ENCODE results near the gene SLC25A19.

The SLC25A19 gene

DNA sequence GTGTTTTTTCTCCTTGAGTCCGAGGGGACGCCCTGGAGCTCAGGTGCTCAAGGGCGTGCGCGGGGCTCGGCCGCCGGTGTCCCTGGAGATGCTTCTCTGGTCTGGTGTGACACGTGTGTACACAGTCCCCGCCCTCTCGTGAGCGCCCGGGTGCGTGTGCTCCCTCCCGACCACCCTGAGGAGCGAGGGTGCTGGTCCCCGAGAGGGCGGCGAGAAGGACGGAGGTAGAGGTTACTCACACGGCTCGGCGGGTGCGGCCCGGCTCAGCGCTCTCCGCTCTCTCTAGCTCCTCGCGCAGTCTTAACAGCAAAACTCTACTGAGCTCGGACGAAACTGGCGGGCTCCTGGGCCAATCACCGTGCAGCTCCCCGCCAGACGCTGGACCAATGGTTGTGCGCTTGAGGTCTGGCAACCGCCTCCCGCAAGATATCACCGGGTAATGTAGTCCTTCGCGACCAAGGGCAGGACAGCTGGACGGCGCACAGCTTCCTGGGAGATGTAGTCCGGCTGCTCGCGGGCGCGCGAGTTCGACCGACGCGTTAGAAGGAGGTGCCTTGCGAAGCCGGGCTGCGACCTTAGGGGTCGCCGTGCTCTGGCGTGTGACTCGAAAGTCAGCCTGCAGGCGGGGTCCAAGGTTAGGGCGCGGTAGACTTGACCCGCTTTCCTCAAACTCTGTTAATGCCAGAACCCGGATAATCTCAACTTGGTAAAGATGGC is at the start of gene SLC25A19:
TSS of gene SLC25A19 (minus strand) at position 319 of the 717 bp plus-strand sequence. CDS start 2,669 bp downstream, outside the sequence.
- peak; percentile 98 for DNase-seq

DNA sequence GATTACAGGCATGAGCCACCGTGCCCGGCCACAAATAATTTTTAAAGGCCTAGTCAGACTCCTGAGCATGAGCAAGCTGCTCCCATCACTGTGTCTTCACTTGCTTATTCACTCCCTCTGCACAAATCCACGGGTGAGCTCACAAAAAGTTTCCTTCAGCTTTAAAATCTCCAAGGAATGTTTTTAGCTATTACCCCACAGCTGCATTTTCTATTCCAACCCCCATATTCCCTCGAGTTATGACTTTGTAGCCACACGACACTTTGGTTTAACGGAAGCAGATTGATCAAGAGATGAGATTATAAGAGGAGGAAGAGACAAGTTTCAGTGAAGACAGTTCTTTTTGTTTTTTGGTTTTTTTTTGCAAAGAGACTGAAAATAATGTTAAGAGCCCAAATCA is 49.1 kb upstream of the SLC25A19 start:
- DNase-seq, result no peak

DNA sequence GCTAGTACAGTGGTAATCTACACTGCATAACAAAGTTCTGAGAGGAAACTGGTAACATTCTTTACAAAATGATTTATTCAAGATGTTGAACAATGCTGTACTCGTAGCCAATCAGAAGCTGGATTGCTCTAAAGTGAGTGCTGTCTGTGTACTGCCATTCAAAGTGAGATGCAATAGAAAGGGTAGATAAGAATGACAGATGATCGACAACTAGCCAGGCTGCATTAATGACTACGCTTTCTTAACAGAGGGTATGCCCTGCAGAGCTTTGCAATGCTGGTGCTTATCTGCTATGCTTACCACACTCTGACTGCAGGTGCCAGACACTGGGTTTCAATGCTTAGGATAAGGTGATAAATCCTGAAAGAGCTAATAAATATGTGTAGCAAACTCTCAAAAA is 46.1 kb upstream of the SLC25A19 start:
- DNase-seq, result no peak

DNA sequence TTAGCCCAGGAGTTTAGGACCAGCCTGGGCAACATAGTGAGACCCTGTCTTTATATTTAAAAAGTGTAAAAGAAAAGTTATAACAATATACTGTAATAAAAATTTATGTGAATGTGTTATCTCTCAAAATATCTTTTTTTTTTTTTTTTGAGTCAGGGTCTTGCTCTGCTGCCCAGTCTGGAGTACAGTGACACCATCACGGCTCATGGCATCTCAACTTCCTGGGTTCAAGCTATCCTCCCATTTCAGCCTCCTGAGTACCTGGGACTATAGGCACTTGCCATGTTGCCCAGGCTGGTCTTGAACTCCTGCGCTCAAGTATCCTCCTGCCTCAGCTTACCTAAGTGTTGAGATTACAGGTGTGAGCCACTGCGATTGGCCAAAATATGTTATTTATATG is 45.5 kb upstream of the SLC25A19 start:
- DNase-seq, result no peak

DNA sequence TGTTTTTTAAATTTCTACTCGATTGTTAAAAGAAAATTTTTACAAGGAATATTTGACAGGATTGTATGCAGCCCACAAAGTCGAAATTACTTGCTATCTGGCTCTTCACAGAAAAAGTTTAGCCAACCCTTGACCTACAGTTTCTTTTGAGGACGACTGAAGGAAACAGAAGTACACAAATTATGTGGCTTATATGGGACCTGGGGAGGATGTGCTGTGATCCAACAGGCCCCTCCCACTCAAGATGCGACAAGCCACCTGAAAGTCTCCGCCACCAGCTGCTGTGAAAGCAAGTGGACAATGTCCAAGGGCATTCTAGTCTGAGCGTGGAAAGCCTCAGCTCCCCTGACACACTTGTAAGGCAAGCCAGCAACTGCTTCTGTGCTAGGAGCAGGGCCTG is 42.4 kb upstream of the SLC25A19 start:
- no peak for DNase-seq

DNA sequence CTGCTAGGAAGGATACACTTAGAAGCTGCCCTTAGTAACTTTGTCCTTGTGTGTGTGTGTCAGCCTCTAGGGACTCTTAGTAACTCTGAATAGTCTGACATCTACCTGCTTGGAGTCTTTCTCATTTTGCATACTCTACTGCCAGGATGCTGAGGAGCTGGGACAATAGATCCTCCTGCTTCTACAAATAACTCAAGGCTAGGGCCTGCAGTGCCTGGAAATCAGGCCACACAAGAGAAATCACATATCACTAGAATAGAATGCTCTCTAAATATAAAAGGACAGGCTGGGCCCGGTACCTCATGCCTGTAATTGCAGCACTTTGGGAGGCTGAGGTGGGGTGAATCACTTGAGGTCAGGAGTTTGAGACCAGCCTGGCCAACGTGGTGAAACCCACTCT is 38.5 kb upstream of the SLC25A19 start:
- no peak for DNase-seq

DNA sequence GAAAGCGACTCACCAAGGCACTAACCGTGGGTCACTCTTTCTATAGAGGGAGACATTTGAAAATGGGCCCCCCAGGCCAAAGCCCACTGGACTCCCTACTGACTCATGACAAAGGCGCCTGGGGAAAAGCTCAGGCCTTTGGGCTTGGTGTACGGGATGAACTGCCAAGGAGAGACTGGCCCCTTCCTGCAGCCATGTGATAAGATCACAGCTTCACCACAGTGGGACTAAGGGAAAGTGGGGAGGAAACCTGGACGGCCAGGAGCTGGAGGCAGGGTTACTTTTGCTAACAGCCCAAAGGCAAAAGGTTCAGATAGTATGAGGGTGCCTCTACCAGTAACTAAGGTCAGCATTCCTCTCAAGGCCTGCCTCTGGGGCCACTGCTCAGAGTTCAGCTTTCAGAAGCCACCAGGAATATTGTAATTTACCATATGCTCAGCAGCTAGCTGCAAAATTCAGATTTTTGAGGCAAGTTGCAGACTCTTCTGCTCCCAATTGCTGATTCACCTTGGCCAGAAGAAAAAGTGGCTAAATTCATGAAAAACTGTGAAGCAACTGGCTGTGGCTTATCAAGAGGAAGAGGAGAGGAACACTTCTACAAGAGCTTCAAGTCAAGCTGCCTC is 37.1 kb upstream of the SLC25A19 start:
- no peak for DNase-seq

DNA sequence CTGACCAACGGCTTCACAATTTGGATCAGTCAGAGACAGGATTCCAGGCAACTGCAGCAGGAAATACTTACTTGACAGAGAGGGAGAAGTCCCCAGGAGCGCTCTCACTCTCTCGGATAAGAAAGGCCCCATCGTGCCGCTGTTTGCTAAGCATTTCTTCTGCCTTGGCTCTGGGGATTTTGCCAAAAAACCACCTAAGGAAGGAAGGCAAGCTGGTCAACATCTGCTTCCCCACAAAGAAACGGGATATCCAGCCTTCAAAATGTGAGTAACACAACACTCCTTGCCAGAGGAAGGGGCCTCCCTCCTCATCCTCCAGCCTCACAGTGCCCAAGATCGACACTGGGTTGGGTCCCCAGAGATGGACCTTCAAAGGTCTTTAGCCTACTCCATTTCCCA is 36.6 kb upstream of the SLC25A19 start:
- DNase-seq, result no peak

DNA sequence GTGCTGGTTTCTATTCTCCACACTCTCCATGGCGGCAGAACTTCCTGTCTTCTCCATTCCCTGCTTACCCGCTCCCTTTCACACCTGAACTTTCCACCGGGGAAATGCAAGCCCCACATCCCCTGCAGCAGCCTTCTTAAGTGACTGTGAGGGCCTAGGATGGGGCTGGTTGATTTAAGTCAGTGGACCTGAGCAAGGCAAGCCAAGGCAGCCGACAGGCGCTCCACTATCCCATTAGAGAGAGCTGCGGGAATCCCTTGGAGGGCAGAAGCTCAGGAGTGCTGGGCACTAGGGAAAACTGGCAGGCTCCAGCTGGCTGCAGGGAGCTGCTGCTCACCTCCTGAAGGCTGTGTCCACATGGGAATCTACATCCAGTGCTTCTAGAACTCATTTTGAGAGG is 36.1 kb upstream of the SLC25A19 start:
- no peak for DNase-seq

DNA sequence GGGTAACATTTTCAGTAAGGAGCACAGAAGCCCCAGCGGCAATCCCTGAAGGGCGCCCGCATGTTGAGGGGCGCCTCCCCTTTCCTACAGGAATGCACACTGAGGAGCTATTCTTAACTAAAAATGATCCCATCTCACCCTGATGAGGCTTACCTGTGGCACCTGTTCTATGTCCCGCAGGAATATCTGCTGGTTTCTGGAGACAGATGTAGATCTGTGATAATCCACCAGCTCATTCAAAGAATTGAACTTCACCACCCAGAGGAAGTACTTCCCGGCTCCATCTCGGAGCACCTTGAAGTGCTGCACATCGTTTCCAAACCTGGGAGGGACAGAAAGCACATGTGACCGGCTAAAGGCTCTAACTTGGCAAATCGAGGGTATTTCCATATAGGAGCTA is 32.3 kb upstream of the SLC25A19 start:
- no peak for DNase-seq

DNA sequence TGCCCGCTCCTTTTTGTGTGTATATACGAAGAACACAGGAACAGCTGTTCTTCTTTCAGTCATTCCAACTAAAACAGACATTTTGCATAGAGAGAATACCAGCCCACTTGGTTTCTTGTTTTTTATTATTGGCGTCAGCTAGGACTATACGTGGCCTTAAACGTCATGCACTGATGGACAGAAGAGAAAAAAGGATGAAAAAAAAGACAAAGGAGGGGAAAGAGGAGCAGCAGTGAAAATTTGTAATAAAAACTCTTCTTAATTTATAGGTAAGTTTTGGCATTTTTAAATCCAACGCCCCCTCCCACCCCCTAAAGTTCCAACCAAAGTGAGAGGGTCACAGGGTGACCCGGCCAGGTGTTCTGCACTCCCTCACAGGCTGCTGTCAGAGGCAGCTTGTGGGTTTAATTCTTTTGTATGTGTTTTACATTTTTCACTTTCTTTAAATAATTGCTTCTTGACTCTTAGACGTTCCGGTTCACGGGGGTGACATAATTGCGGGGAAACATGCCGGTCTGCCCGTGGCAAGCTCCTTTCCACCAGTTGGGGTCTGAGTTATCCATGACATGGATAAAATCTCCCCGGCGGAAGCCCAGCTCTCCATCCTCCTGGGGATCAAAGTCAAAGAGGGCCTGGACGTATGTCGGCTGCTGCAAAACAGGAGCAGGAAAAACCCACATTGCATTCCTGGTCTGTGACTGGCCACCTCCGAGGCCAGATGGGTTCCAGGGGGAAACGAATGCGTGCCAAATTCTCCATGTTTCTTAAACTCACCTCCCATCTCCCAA is 30.9 kb upstream of the SLC25A19 start:
- no peak for DNase-seq

DNA sequence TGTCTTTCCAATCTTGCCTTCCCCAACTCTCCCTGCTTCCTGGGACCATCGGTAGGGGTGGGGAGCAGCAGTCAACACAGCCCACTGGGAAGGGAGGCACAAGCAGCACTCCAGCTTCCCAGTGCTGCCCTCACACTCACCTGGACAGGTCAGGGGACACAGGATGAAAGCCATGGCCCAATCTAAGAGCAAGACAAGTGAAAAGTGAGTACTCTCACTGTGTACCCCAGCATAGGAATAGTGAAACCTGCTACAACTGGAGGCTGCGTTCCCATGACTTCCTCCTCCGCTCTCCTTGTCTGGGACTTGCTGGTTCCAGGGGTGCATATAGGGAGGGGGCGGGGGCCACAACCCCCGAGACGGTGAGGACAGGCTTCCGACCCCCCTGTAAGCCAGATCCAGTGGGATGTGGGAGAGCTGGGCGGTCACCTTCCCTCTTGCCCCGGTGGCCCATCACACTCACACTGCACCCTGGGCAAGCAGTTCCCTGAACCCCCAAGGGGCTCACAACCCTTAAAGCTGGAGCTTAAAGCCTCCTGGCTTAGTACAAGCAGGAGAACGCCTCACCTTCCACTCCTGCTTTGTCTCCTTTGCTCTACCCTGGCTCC is 29.5 kb upstream of the SLC25A19 start:
- DNase-seq, result no peak

DNA sequence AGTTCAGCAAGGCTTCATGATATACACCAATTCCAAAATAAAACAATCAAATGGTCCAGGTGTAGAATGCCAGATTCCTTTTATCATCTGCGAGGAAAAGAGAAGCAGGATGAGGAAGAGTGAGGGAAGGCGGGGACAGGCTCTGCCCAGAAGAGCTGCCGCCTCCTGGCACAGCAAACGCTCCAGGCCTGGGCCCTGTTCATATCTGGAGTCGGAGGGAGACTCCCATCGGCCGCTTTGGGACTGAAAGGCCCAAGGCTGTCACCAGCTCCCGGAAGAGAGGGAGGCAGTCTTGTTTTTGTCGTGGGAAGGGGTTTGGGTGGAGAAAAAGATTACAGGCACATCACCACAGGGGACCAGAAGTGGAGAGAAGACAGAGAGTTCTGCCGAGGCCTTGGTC is 29.0 kb upstream of the SLC25A19 start:
- no peak for DNase-seq

DNA sequence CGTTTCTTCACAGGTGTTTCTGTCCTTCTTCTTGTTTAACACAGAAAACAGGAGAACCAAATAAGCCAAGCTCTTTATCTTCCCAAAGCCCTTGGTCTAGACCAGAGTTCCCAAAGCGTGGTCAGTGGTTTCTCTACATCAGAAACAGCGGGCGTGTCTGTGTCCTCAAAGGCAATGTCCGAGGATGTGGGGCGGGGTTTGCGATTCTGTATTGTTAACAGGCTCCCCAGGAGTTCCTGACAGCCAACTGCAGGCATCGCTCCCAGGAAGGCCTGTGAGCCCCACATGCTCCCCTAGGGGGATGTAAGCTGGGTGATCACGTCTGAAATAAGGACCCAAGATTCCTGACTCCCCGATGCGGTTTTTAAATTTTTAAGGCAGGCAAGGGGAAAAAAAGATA is 28.4 kb upstream of the SLC25A19 start:
- DNase-seq, result no peak

DNA sequence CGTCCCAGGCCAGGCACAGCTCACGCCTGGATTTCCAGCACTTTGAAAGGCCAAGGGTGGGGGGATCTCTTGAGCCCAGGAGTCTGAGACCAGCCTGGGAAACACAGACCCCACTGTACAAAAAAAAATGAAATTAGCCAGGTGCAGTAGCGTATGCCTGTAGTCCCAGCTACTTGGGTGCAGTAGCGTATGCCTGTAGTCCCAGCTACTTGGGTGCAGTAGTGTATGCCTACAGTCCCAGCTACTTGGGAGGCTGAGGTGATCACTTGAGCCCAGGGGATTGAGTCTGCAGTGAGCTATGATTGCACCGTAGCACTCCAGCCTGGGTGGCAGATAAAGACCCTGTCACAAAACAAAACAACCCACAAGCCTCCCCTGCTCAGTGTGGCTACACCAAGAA is 27.0 kb upstream of the SLC25A19 start:
- no peak for DNase-seq

DNA sequence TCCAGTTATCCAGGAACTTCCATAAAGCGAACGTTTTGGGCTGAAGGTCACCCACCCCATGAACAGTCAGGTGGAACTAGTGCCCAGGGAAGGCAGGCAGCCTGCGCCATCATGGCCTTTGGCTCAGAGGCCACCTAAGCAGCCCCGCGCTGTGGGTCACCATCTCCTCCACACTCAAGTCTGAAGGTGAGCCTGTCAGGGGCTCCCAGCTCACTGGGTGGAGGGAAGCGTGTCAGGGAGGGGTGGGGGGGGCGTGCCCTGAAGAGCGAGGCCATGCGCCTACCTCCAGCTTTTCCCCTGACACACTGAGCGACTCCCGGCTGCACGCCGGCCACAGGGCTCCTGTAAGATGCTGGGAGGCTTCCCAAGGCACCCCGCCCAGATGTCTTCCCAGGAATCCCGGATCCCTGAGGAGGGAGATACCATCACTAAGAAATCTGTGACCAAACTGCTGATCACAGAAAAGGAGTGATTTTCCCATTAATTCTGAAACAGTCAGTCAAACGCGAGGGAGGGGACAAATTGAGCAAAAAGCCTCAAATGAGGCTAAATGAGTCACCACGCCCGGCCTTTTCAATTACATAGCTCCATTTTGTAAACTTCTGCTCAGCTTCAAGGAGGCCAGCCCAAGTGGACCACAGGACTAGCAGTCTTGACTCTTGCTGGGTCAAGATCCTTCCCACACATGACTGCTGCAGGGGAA is 26.5 kb upstream of the SLC25A19 start:
- DNase-seq, result peak; percentile 43

DNA sequence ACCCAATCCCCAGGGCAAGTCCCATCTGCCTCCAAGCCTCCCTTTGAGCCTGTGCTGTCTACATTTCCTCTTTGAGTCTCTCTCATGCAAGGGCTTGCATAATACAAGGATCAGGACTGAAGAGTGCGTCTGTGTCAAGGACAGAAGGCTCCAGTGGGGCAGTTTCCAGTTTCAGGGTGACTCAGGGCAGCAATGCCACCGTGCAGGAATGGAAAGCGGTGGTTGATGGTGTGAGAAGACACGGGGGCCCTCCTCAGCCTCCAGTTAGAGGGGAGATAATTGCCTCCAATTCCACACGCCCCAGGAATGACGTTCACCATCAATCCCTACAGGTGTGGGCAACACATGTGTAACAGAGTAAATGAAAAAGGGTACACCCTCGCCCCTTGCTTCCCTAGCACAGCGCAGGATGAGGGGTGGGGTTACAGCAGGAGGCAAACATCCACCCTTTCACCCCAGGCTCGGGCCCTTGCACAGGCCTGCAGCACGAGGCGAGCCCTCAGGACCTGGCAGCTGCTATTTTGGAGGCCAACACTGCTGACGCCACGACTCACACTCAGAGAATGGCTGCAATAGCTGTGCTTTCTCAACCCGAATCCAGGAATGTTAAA is 24.8 kb upstream of the SLC25A19 start:
- DNase-seq, result no peak

DNA sequence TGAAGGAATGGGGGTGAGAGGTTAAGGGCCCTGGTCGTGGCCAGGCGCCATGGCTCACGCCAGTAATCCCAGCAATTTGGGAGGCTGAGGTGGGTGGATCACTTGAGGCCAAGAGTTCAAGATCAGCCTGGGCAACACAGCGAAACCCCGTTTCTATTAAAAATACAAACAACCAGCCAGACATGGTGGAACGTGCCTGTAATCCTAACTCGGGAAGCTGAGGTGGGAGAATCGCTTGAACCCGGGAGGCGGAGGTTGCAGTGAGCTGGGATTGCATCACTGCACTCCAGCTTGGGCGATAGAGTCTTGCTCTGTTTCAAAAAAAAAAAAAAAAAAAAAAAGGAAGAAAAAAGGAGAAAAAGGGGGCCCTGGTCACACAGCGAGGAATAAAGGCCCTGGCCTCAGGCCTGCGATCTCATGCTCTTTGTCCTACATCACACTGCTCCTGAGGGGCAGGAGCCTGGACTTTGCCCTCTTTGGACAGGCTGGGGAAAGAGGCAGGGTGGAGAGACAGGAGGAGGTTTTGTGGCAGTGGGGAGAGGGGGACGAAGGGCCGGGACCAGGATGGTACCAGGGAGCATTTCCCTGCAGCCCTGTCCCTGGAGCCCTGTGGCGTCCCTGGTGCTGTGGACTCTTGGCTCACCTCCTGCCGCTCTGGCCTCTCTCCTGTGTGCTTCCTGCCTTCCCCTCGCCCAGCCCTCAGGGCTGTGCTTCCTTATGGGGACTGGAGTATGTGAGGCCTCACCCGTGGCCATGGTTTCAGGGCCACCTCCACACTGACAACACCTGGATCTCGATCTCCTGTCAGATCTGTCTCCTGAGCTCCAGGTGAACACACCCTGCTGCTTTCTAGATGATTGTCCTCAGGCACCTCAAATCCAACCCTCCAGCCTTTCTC is 19.7 kb upstream of the SLC25A19 start:
- DNase-seq, result no peak

DNA sequence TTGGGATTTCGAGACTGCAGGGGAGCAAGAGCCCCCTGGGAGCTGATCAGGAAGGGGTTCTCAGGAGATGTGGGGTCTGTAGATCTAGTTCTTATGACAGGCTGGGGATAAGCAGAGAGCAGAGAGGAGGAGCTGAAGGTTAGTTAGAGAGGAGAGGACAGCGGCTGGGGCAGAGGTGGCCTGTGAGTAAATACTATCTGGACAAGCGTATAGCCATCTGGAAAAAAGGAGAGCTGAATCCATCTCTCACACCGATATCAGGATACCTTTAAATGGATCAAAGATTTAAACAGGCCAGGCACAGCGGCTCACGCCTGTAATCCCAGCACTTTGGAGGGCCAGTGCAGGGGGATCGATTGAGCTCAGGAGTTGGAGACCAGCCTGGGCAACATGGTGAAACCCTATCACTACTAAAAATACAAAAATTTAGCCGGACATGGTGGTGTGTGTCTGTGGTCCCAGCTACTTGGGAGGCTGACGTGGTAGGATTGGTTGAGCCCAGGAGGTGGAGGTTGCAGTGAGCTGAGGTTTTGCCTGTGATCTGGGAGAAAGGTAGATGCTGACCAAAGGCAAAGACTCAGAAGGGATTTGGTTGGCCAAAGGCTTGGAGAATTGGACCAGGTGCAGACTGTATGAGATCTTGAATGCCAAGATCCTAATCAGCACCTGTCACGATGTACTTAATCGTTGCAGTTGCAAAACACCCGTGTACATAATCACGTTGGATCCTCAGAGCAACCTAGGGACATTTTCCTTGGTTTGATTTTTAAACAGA is 18.9 kb upstream of the SLC25A19 start:
- no peak for DNase-seq

DNA sequence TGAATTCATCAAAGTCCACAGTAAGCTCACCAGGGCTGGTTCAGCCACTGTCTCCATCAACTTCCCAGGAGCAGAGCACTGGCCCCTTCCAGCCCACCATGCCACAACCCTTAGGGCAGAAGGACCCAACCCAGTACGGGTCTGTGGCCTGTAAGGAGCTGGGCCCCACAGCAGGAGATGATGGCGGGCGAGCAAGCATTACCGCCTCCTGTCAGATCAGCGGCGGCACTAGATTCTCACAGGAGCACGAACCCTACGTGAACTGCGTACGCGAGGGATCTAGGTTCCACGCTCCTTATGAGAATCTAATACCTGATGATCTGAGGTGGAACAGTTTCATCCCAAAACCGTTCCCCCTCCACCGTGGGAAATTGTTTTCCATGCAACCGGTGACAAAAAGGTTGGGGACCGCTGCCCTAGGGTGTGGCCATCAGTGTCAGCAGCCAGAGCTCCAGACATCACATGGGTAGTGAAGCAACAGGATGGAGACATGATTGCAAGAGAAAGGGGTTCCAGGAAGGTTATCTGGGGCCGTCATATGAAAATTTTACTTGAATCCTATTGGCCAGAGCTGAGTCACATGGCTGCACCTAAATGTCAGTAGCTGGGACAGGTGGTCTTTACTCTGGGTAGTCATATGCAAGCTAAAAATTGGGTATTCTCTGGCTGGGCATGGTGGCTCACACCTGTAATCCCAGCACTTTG is 12.4 kb upstream of the SLC25A19 start:
- DNase-seq, result no peak
